GM10248 (cell line): ENCODE data around the gene RBPJL.

Source experiments
- CTCF ChIA-PET: fragments of 300-600 bp; sonication (Branson Sonifier 250); formaldehyde crosslinking; extraction: SDS; loops from one replicate; lab custom pipeline; 2021; ENCODE audit warnings: antibody characterized with exemption; lab: Yijun Ruan, JAX
- POLR2A ChIA-PET: fragments of 350-650 bp; sonication (Branson Sonifier 250); formaldehyde crosslinking; extraction: SDS; loops from one replicate; lab custom pipeline; 2020; ENCODE audit warnings: antibody characterized with exemption; lab: Yijun Ruan, JAX
- DNase-seq: peaks from one replicate; pipeline ENCODE4 v3.0.0; 2012; ENCODE audit errors: extremely low spot score
- CTCF ChIP-seq: IDR thresholded peaks from 2 replicates; pipeline ENCODE4 v1.5.1; 2012; ENCODE audit warnings: mild to moderate bottlenecking, low read depth; ENCODE audit errors: extremely low read depth, missing control alignments, control extremely low read depth

The RBPJL gene

GRCh38 chr20:45282700-45283550 is 23.7 kb upstream of the RBPJL start:
- no peak for TF ChIP-seq CTCF
- ChIA-PET CTCF (interaction anchor here (1.5 to 5.0 kb wide), 2 partner anchors 8 to 11 kb away, joined by 5 to 33 read pairs; no protein-coding TSS in a partner anchor), POLR2A (no interaction called here)
- no peak for DNase-seq

DNA sequence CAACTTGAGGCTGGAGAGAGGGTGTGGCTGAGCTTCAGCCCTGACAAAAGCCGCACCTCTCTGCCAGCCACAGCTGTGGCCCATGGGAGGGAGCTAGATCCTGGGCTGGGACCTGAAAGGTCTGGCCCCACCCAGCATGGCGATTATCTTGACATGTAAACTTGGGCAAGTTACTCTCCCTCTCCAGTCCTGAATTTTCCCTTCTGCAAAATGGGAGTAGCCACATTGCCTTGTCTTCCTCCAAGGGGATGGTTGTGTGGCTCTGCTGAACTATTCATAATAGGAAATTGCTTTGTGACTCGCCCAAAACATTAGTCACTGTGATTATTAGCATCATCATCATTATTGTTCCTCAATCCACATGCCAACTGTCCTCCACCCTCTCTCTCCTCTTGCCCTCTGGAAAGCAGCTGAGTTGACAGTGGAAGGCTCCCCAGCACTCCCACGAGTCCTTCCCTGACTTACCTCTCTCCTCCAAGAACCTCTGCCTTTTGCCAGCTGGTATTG is 23.0 kb upstream of the RBPJL start:
- TF ChIP-seq CTCF = no peak
- ChIA-PET POLR2A (no interaction called here), CTCF (interaction anchor here (1.5 to 5.0 kb wide), 2 partner anchors 8 to 10 kb away, joined by 5 to 33 read pairs; no protein-coding TSS in a partner anchor)
- DNase-seq = no peak

DNA sequence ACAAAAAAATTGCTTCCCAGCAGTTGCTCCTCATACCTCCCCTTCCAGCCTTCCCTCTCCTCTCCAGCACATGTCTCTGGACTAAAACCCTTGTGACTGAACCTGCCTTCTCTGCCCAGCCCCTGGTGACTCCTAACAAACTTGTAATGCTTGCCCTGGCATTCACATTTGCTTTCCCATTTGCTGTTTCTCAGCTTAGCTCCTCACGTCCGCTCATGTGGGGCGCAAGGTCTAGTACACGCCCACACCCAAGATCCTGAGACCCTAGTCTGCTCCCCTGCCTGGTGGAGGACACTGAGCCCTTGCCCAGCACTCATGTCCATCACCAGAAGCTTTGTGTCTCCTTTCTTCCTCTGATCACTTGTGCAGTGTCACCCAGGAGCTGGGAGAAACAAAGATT is 18.3 kb upstream of the RBPJL start:
- no peak for DNase-seq
- no peak for TF ChIP-seq CTCF
- ChIA-PET CTCF (interaction anchor here (8.0 kb wide), 1 partner anchor 33 kb away, joined by 71 read pairs; no protein-coding TSS in a partner anchor), POLR2A (no interaction called here)

GRCh38 chr20:45288860-45289259 is 17.8 kb upstream of the RBPJL start:
- TF ChIP-seq CTCF = no peak
- ChIA-PET CTCF (interaction anchor here (8.0 kb wide), 1 partner anchor 32 kb away, joined by 71 read pairs; no protein-coding TSS in a partner anchor), POLR2A (no interaction called here)
- DNase-seq = no peak

GRCh38 chr20:45289942-45290676 is 16.5 kb upstream of the RBPJL start:
- ChIA-PET CTCF (interaction anchor here (0.8 to 8.0 kb wide), 36 partner anchors 7 to 481 kb away, joined by 3 to 110 read pairs (median 5); partner anchors contain the start of genes KCNS1 and WFDC5), POLR2A (no interaction called here)
- TF ChIP-seq CTCF = no peak
- no peak for DNase-seq
